ENCODE data around the gene ZNF358.
"Not testable (repeated sequence)": the region's sequence is repeated elsewhere in the genome, so short reads cannot be mapped to it uniquely, and the experiment has no call there.

ZNF358 gene

GRCh38 chr19:7521551-7522071 is 5.7 kb downstream of the ZNF358 start:
- no peak for DNase-seq

GRCh38 chr19:7522072-7522922 is 6.4 kb downstream of the ZNF358 start, which contains the start of gene MCOLN1:
Gene MCOLN1 (plus strand): TSS chr19:7522624. CDS start chr19:7522751, 127 bp downstream.
- DNase-seq: peak; percentile 100

- DNase-seq: peak; percentile 60
Measured at GRCh38 chr19:7522923-7523667, 7.2 kb downstream of the ZNF358 start.

GRCh38 chr19:7524523-7524922 is 8.6 kb downstream of the ZNF358 start:
- no peak for DNase-seq

GRCh38 chr19:7524992-7525739 is 9.3 kb downstream of the ZNF358 start:
- DNase-seq: no peak

GRCh38 chr19:7526059-7526929 is 10.4 kb downstream of the ZNF358 start:
- DNase-seq: peak; percentile 54

- DNase-seq: peak; percentile 28
Measured at GRCh38 chr19:7527516-7528191, 11.8 kb downstream of the ZNF358 start.

GRCh38 chr19:7528192-7528519 is 12.3 kb downstream of the ZNF358 start:
- no peak for DNase-seq

- no peak for DNase-seq
Measured at GRCh38 chr19:7528522-7529245, 12.8 kb downstream of the ZNF358 start.

- no peak for DNase-seq
Measured at GRCh38 chr19:7529246-7529600, 13.3 kb downstream of the ZNF358 start.

GRCh38 chr19:7529610-7530490 is 13.9 kb downstream of the ZNF358 start:
- DNase-seq: no peak

- DNase-seq: no peak
Measured at GRCh38 chr19:7533281-7533885, 17.5 kb downstream of the ZNF358 start.

- peak; percentile 94 for DNase-seq
Measured at GRCh38 chr19:7533925-7534480, 18.1 kb downstream of the ZNF358 start.

GRCh38 chr19:7534531-7535046 is 18.7 kb downstream of the ZNF358 start:
- DNase-seq: peak; percentile 51

GRCh38 chr19:7535047-7535997 is 19.4 kb downstream of the ZNF358 start, which contains the start of gene PNPLA6:
Gene PNPLA6 (plus strand): TSS chr19:7535717. CDS start chr19:7535789, 72 bp downstream.
- peak; percentile 97 for DNase-seq

- DNase-seq: peak; percentile 70
Measured at GRCh38 chr19:7535998-7536695, 20.2 kb downstream of the ZNF358 start.

GRCh38 chr19:7538990-7539389 is 23.1 kb downstream of the ZNF358 start:
- not testable (repeated sequence) for DNase-seq
